ENCODE results near the gene H2BK1. TPM values are rescaled to one million over a fixed set of nuclear protein-coding genes. Genes with fewer than 3 reads are reported as not detected.

The H2BK1 gene
- total and polyA plus RNA-seq, 2 of the 13 experiments (the other 11 are each of a cell fraction or from before 2014, with no cell fraction given): not detected

DNA sequence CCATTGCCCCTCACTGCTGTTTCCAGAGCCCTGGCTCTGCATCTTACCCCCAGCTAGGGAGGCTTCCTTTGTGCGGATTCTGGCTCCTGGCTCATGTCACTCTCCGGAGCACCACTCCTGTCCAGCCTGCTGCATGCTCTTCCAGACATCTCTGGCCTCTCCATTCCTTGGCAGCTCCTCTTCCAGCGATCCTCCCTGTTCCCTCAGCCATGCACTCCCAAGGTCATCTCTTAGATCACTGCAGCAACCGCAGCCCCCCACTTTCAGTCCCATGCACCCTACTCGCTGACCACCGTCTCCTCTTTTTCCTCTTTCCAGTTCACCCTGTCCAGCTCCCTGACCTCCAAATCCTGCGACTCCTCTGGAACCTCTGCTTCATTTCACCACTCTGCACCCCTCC lies 45.1 kb upstream of the H2BK1 start:
- Histone ChIP-seq H3K9ac (ENCODE audit: insufficient read depth, low read depth, low read length) (no peak overlapping the region), H4K20me1 (ENCODE audit: insufficient read depth, low read length) (no peaks in the 10 kb centered on the region), H3K4me3 (replicated peaks in 1 of 3; ENCODE audit: insufficient read depth in 1 of 3, low read depth in 2 of 3, low read length in 3 of 3) (no peak overlapping the region), H3K79me2 (ENCODE audit: insufficient read depth, low read length) (no peaks in the 10 kb centered on the region), H3K4me1 (ENCODE audit: insufficient read depth, low read length) (peaks cover 22% of the 10 kb centered on the region), H3K27me3 (ENCODE audit: control insufficient read depth in 1 of 2, insufficient read depth in 2 of 2, low read length in 2 of 2) (peaks cover 15 to 76% of the 10 kb centered on the region in 2 experiments), H3K4me2 (ENCODE audit: low read depth, low read length) (no peak overlapping the region), H3K36me3 (replicated peaks in 1 of 2; ENCODE audit: control insufficient read depth in 1 of 2, insufficient read depth in 2 of 2, low read length in 2 of 2) (no peaks in the 10 kb centered on the region), H3K27ac (ENCODE audit: extremely low read length, insufficient read depth, low read length) (no peak overlapping the region), H3K9me3 (ENCODE audit: low read length) (no peaks in the 10 kb centered on the region), H2AFZ (ENCODE audit: low read length) (no peak overlapping the region)
- ChIA-PET POLR2A (no interaction called here), CTCF (ENCODE audit: low intra/inter-chr PET ratio, low total read pairs) (no interaction called here)
- ATAC-seq (no peak), FAIRE-seq (no peak), DNase-seq (ENCODE audit: low spot score) (no peak)
- WGBS (ENCODE audit: low lambda C conversion rate): 15% methylated on average over 7 of the region's 7 CpGs
- intact Hi-C loops (cut with micrococcal nuclease; ENCODE audit: unreplicated experiment): no loop called here
- TF ChIP-seq DR1 (CRISPR knock-in tag; IDR thresholded peaks at IDR 0.05) (no peak), ZNF577 (CRISPR knock-in tag; IDR thresholded peaks at IDR 0.05; ENCODE audit: borderline replicate concordance, low read depth) (no peak), SIX1 (CRISPR knock-in tag; IDR thresholded peaks at IDR 0.05; ENCODE audit: borderline replicate concordance) (no peak), ZNF629 (CRISPR knock-in tag; conservative IDR thresholded peaks at IDR 0.05) (no peak), ZBTB25 (CRISPR knock-in tag; IDR thresholded peaks at IDR 0.05) (no peak)
- TF ChIP-seq, protein P1, sequence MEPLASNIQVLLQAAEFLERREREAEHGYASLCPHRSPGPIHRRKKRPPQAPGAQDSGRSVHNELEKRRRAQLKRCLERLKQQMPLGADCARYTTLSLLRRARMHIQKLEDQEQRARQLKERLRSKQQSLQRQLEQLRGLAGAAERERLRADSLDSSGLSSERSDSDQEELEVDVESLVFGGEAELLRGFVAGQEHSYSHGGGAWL (CRISPR knock-in tag; IDR thresholded peaks at IDR 0.05): no peak
- TF ChIP-seq, protein P2, sequence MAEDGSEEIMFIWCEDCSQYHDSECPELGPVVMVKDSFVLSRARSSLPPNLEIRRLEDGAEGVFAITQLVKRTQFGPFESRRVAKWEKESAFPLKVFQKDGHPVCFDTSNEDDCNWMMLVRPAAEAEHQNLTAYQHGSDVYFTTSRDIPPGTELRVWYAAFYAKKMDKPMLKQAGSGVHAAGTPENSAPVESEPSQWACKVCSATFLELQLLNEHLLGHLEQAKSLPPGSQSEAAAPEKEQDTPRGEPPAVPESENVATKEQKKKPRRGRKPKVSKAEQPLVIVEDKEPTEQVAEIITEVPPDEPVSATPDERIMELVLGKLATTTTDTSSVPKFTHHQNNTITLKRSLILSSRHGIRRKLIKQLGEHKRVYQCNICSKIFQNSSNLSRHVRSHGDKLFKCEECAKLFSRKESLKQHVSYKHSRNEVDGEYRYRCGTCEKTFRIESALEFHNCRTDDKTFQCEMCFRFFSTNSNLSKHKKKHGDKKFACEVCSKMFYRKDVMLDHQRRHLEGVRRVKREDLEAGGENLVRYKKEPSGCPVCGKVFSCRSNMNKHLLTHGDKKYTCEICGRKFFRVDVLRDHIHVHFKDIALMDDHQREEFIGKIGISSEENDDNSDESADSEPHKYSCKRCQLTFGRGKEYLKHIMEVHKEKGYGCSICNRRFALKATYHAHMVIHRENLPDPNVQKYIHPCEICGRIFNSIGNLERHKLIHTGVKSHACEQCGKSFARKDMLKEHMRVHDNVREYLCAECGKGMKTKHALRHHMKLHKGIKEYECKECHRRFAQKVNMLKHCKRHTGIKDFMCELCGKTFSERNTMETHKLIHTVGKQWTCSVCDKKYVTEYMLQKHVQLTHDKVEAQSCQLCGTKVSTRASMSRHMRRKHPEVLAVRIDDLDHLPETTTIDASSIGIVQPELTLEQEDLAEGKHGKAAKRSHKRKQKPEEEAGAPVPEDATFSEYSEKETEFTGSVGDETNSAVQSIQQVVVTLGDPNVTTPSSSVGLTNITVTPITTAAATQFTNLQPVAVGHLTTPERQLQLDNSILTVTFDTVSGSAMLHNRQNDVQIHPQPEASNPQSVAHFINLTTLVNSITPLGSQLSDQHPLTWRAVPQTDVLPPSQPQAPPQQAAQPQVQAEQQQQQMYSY (CRISPR knock-in tag; IDR thresholded peaks at IDR 0.05): no peak
- in situ Hi-C loops (cut with HindIII; ENCODE audit: extremely low pct_ligation_motif_present, low pct_unique_long_range_greater_than_20kb): no loop called here
- BruUV-seq (replicated peaks): no TSS peak
